ENCODE measurements around the gene PACS2.
"Not testable (repeated sequence)": the region's sequence is repeated elsewhere in the genome, so short reads cannot be mapped to it uniquely, and the experiment has no call there.

The PACS2 gene

DNA sequence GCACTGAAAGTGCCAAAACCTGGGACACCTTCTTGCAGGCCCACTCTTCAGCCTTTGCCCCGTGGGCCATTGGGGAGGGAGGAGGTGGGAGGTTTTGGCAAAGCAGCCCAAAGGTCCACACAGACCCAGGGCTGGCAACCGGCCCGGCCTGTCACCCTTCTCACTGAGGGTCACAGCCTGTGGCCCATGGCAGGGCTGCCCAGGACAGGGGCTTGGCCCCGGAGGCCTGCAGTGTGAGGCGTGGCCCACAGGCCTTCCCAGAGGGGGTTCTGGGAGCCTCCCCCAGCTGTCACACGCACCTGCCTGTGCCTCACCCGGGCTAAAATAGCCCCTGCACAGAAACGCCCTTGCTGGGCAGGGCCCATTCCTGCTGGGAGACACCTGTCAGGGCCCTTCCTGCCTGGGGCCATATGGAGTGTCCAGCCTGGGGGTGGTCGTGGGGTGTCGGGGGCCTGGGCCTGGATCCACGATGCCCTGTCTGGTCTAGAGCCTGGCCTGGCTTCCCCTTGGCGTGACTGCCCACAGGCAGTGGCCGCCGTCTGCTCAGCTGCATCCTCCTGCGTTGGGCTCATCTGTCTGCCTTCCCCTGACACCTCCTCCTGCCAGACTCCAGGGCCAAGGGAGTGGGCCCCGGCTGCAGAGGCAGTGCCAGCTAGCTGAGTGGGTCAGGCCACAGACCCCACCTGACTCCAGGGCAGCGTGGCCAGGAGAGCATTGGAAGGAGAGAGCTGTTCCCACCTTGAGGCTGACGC is 19.2 kb downstream of the PACS2 start:
- H3K9me3 ChIP-seq (ENCODE audit: severe bottlenecking), result no peaks in the 10 kb centered on the region
- no peaks in the 10 kb centered on the region for H3K36me3 ChIP-seq
- no peak for TF ChIP-seq CTCF (IDR thresholded peaks at IDR 0.05; ENCODE audit: low read depth, low read length)
- H3K27ac ChIP-seq, result no peak overlapping the region
- H3K27me3 ChIP-seq (ENCODE audit: insufficient read depth, low read depth, severe bottlenecking), result no peaks in the 10 kb centered on the region
- H3K4me3 ChIP-seq (ENCODE audit: low read depth, low read length), result no peak overlapping the region
- no peak for DNase-seq

- Histone ChIP-seq H3K4me3 (ENCODE audit: low read depth, low read length) (no peak overlapping the region), H3K9me3 (ENCODE audit: severe bottlenecking) (no peaks in the 10 kb centered on the region), H3K36me3 (no peaks in the 10 kb centered on the region), H3K27ac (no peak overlapping the region), H3K27me3 (ENCODE audit: insufficient read depth, low read depth, severe bottlenecking) (no peaks in the 10 kb centered on the region)
- peak; percentile 29; the same call in 1 of the 2 replicates for TF ChIP-seq CTCF (IDR thresholded peaks at IDR 0.05; ENCODE audit: low read depth, low read length)
- no peak for DNase-seq
Measured at GRCh38 chr14:105334383-105335230, 20.1 kb downstream of the PACS2 start.

DNA sequence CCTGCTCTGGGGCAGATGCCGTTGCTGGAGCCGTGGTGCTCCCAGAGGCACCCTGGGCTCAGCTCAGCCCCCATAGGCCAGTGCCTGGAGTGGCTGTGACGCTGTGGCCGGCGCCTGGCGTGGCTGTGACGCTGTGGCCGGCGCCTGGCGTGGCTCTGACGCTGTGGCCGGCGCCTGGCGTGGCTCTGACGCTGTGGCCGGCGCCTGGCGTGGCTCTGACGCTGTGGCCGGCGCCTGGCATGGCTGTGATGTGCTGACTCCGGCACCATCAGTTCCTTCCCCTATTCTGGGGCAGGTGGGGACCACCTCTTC is 20.6 kb downstream of the PACS2 start:
- DNase-seq; H3K9me3 ChIP-seq (ENCODE audit: severe bottlenecking); H3K36me3 ChIP-seq; H3K4me3 ChIP-seq (ENCODE audit: low read depth, low read length); H3K27me3 ChIP-seq (ENCODE audit: insufficient read depth, low read depth, severe bottlenecking); H3K27ac ChIP-seq: not testable (repeated sequence)

DNA sequence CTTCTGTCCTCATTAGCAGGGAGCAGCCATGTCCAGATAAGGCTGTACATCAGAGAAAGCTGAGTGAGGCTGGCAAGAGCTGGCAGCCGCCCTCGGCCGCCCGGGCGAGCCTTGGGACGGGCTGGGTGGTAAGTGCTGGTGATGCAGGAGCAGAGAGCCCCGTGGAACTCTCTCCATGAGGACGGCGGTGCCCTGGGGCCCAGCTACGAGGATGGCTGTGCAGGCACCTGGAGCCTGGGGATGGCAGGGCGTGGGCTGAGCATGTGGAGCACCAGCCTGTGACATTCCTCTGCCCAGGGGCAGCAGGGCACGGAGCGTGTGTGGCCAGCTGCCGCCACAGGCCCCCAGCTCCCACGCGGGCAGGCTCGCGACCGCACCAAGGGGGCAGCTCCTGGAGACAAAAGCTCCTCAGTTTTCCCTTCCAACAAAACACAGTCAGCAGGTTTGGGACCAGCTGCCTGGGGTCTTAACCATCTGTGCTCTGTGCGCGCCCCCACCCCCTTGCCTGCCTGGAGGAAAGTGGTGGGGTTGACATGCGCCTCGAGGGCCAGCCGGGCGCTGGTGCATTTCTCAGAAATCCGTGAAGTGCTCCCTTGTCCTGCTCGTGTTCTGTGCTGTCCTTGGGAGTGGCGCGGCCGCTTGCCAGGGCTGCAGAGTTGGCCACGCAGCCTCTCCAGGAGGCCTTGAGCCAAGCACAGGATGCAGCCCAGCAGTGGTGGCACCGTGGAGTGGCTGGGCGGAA is 21.4 kb downstream of the PACS2 start:
- H3K27me3 ChIP-seq (ENCODE audit: insufficient read depth, low read depth, severe bottlenecking), result no peaks in the 10 kb centered on the region
- no peak overlapping the region for H3K4me3 ChIP-seq (ENCODE audit: low read depth, low read length)
- no peaks in the 10 kb centered on the region for H3K9me3 ChIP-seq (ENCODE audit: severe bottlenecking)
- no peaks in the 10 kb centered on the region for H3K36me3 ChIP-seq
- TF ChIP-seq CTCF (IDR thresholded peaks at IDR 0.05; ENCODE audit: low read depth, low read length), result no peak
- no peak overlapping the region for H3K27ac ChIP-seq
- no peak for DNase-seq

DNA sequence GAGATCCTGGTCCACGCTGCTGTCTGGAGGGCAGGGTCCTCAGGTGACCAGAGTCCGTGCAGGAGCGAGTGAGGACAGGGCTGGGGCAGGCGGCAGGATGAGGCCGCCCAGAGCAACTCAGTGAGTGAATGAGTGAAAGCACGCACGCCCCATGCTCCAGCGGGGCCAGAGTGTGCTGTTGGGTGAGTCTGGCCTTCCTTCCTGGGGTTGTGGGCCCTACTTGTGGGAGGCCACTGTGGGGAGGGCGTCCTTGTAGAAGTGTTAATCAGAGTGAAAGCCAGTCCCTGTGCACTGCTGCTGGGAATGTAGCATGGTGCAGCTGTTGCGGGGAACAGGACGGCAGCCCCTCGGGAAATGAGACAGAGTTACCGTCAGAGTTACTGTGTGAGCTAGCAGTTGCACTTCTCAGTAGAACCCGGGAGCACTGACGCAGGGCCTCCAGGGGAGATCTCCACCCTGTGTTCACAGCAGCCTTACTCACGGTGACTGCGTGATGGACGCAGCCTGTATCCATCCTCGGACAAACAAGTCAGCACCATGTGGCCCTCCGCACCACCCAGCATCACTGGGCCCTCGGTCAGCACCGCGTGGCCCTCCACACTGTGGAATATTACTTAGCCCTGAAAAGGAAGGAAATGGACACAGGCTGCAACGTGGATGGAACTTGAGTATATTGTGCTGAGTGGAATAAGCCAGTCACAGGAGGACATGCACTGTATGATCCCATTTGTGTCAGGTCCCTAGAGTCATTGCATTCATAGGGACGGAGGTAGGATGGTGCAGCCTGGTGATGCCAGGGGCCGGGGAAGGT is 22.1 kb downstream of the PACS2 start:
- no peaks in the 10 kb centered on the region for H3K27me3 ChIP-seq (ENCODE audit: insufficient read depth, low read depth, severe bottlenecking)
- no peak for TF ChIP-seq CTCF (IDR thresholded peaks at IDR 0.05; ENCODE audit: low read depth, low read length)
- H3K9me3 ChIP-seq (ENCODE audit: severe bottlenecking), result no peaks in the 10 kb centered on the region
- no peak overlapping the region for H3K27ac ChIP-seq
- DNase-seq, result no peak
- no peaks in the 10 kb centered on the region for H3K36me3 ChIP-seq
- no peak overlapping the region for H3K4me3 ChIP-seq (ENCODE audit: low read depth, low read length)
